Fibroblast of peridontal ligament (primary cell): Measurements from ENCODE around the gene MEP1B.
"Not testable (repeated sequence)": the region's sequence is repeated elsewhere in the genome, so short reads cannot be mapped to it uniquely, and the experiment has no call there.

Experiments
- DNase-seq: peaks from one replicate; pipeline ENCODE4 v3.0.0-alpha.2; 2010; ENCODE audit errors: extremely low read depth

The MEP1B gene

GRCh38 chr18:32189790-32190189, at the start of gene MEP1B:
Gene MEP1B (plus strand): TSS chr18:32190039. CDS start chr18:32190071, 32 bp downstream.
- no peak for DNase-seq

GRCh38 chr18:32148185-32148870, 41.5 kb upstream of the MEP1B start:
- no peak for DNase-seq

GRCh38 chr18:32152705-32153448, 37.0 kb upstream of the MEP1B start:
- no peak for DNase-seq

GRCh38 chr18:32156855-32157254, 33.0 kb upstream of the MEP1B start:
- no peak for DNase-seq

- DNase-seq = no peak
These were observed 32.3 kb upstream of the MEP1B start for GRCh38 chr18:32157580-32157979.

- peak; percentile 93 for DNase-seq
These were observed 31.7 kb upstream of the MEP1B start for GRCh38 chr18:32158108-32158624.

- not testable (repeated sequence) for DNase-seq
These were observed 31.2 kb upstream of the MEP1B start for GRCh38 chr18:32158631-32159030.

GRCh38 chr18:32160547-32160946, 29.3 kb upstream of the MEP1B start:
- no peak for DNase-seq

GRCh38 chr18:32167980-32168730, 21.7 kb upstream of the MEP1B start:
- no peak for DNase-seq

- DNase-seq = no peak
These were observed 16.2 kb upstream of the MEP1B start for GRCh38 chr18:32173654-32174053.

- no peak for DNase-seq
These were observed 15.1 kb upstream of the MEP1B start for GRCh38 chr18:32174719-32175118.

- DNase-seq = no peak
These were observed 14.6 kb upstream of the MEP1B start for GRCh38 chr18:32175265-32175664.

GRCh38 chr18:32176745-32177144, 13.1 kb upstream of the MEP1B start:
- not testable (repeated sequence) for DNase-seq

GRCh38 chr18:32177530-32177929, 12.3 kb upstream of the MEP1B start:
- DNase-seq = no peak

GRCh38 chr18:32183503-32183902, 6.3 kb upstream of the MEP1B start:
- DNase-seq = no peak

- no peak for DNase-seq
These were observed 370 bp downstream of the MEP1B start for GRCh38 chr18:32190209-32190608.

GRCh38 chr18:32195881-32196815, 6.3 kb downstream of the MEP1B start:
- DNase-seq = no peak

GRCh38 chr18:32200766-32201165, 10.9 kb downstream of the MEP1B start:
- no peak for DNase-seq

- no peak for DNase-seq
These were observed 12.3 kb downstream of the MEP1B start for GRCh38 chr18:32201948-32202672.

GRCh38 chr18:32208023-32208422, 18.2 kb downstream of the MEP1B start:
- no peak for DNase-seq

GRCh38 chr18:32208577-32208976, 18.7 kb downstream of the MEP1B start:
- DNase-seq = no peak
